HG03175 (cell line): ENCODE measurements around the gene KRTAP10-3.
"Not testable (repeated sequence)": the region's sequence is repeated elsewhere in the genome, so short reads cannot be mapped to it uniquely, and the experiment has no call there.

Source experiments
- ATAC-seq: cut with Tn5 transposase; IDR thresholded peaks from one replicate; pipeline ENCODE4 v1.9.1; 2021; ENCODE audit warnings: mild to moderate bottlenecking, moderate library complexity; ENCODE audit not compliant: unreplicated experiment

KRTAP10-3 gene

GRCh38 chr21:44558695-44559094 lies at the start of gene KRTAP10-3:
Gene KRTAP10-3, minus strand, starts transcription at chr21:44558795. Its CDS starts 80 bp downstream, at chr21:44558715.
- ATAC-seq: no peak

- ATAC-seq: no peak
Observed at GRCh38 chr21:44606495-44606894, 47.9 kb upstream of the KRTAP10-3 start.

GRCh38 chr21:44603911-44604310 lies 45.3 kb upstream of the KRTAP10-3 start:
- ATAC-seq: no peak

- ATAC-seq: no peak
Observed at GRCh38 chr21:44603109-44603875, 44.7 kb upstream of the KRTAP10-3 start.

GRCh38 chr21:44602463-44602850 lies 43.9 kb upstream of the KRTAP10-3 start:
- ATAC-seq: no peak

- ATAC-seq: no peak
Observed at GRCh38 chr21:44601596-44602462, 43.2 kb upstream of the KRTAP10-3 start.

- ATAC-seq: not testable (repeated sequence)
Observed at GRCh38 chr21:44601091-44601490, 42.5 kb upstream of the KRTAP10-3 start.

GRCh38 chr21:44600118-44600978 lies 41.8 kb upstream of the KRTAP10-3 start, which contains the start of gene KRTAP10-7:
Gene KRTAP10-7, plus strand, starts transcription at chr21:44600597. Its CDS starts 25 bp downstream, at chr21:44600622.
- ATAC-seq: not testable (repeated sequence)

- no peak for ATAC-seq
Observed at GRCh38 chr21:44599264-44600029, 40.9 kb upstream of the KRTAP10-3 start.

GRCh38 chr21:44598061-44598460 lies 39.5 kb upstream of the KRTAP10-3 start:
- ATAC-seq: no peak

GRCh38 chr21:44596068-44596725 lies 37.6 kb upstream of the KRTAP10-3 start:
- ATAC-seq: no peak

GRCh38 chr21:44595524-44595923 lies 36.9 kb upstream of the KRTAP10-3 start:
- ATAC-seq: no peak

GRCh38 chr21:44594406-44594916 lies 35.9 kb upstream of the KRTAP10-3 start:
- ATAC-seq: no peak

- no peak for ATAC-seq
Observed at GRCh38 chr21:44593598-44594405, 35.2 kb upstream of the KRTAP10-3 start.

GRCh38 chr21:44592446-44593311 lies 34.1 kb upstream of the KRTAP10-3 start, which contains the start of gene KRTAP10-6:
Gene KRTAP10-6, minus strand, starts transcription at chr21:44592505. Its CDS starts 21 bp downstream, at chr21:44592484.
- no peak for ATAC-seq

GRCh38 chr21:44591801-44592130 lies 33.2 kb upstream of the KRTAP10-3 start:
- ATAC-seq: not testable (repeated sequence)
